PC-3 (cell line): ENCODE data around the gene TXNDC2. TPM values are rescaled to one million over a fixed set of nuclear protein-coding genes. Genes with fewer than 3 reads are reported as not detected.

ENCODE experiments used
- ATAC-seq: fragments of 200-7000 bp; cut with Tn5 transposase; 2 replicates; pipeline ENCODE4 v1.9.1; 2020; ENCODE audit warnings: mild to moderate bottlenecking, moderate library complexity
- BruUV-seq: library from RNA; stranded (reverse); fragments of 400-500 nt; replicated peaks from 2 replicates; lab custom pipeline; 2021; lab: Mats Ljungman, UMichigan
- CTCF ChIA-PET: fragments of 300-600 bp; sonication (Branson Sonifier 250); formaldehyde crosslinking; loops from one replicate; lab custom pipeline; 2022; ENCODE audit warnings: antibody characterized with exemption; lab: Charles Lee
- POLR2A ChIA-PET: fragments of 300-600 bp; sonication (Branson Sonifier 250); formaldehyde crosslinking; loops from one replicate; lab custom pipeline; 2022; ENCODE audit warnings: antibody characterized with exemption; ENCODE audit not compliant: unreplicated experiment; lab: Charles Lee
- DNase-seq: peaks from one replicate; pipeline ENCODE4 v3.0.0-alpha.2; 2015
- H2AFZ ChIP-seq: fragments of 300-600 bp; sonication (generic); 2 replicates; pipeline ENCODE4 v1.6.0; 2016; ENCODE audit warnings: antibody characterized with exemption, low read length
- H3F3A ChIP-seq: fragments of 300-600 bp; sonication (generic); one replicate; pipeline ENCODE4 v1.6.0; 2017; ENCODE audit warnings: antibody characterized with exemption, low read length, control low read depth, mild to moderate bottlenecking; ENCODE audit not compliant: unreplicated experiment
- H3K27ac ChIP-seq: fragments of 300-600 bp; sonication (generic); 2 replicates; pipeline ENCODE4 v1.5.1; 2016; ENCODE audit warnings: mild to moderate bottlenecking, low read length
- H3K27me3 ChIP-seq: fragments of 300-600 bp; sonication (generic); 2 replicates; pipeline ENCODE4 v1.6.1; 2016; ENCODE audit warnings: low read length, mixed read lengths
- H3K36me3 ChIP-seq: fragments of 300-600 bp; sonication (generic); 2 replicates; pipeline ENCODE4 v1.6.1; 2016; ENCODE audit warnings: low read depth, mixed run types, low read length, mixed read lengths
- H3K4me1 ChIP-seq: fragments of 300-600 bp; sonication (generic); 2 replicates; pipeline ENCODE4 v1.5.1; 2016; ENCODE audit warnings: low read length; ENCODE audit not compliant: insufficient read depth
- H3K4me2 ChIP-seq: fragments of 300-600 bp; sonication (generic); 2 replicates; pipeline ENCODE4 v1.6.0; 2016; ENCODE audit warnings: low read length
- H3K4me3 ChIP-seq: fragments of 300-600 bp; sonication (generic); 2 replicates; pipeline ENCODE4 v1.5.1; 2016; ENCODE audit warnings: mild to moderate bottlenecking, low read length, mixed read lengths
- H3K79me2 ChIP-seq: fragments of 300-600 bp; sonication (generic); 2 replicates; pipeline ENCODE4 v1.6.1; 2017; ENCODE audit warnings: low read length, mixed read lengths
- H3K9ac ChIP-seq: fragments of 300-600 bp; sonication (generic); 2 replicates; pipeline ENCODE4 v1.6.0; 2016; ENCODE audit warnings: mild to moderate bottlenecking, low read length
- H3K9me2 ChIP-seq: fragments of 300-600 bp; sonication (generic); replicated peaks from 2 replicates; pipeline ENCODE4 v1.6.1; 2016; ENCODE audit warnings: mixed run types, low read length, mixed read lengths
- H3K9me3 ChIP-seq: fragments of 300-600 bp; sonication (generic); 2 replicates; pipeline ENCODE4 v1.6.1; 2016; ENCODE audit warnings: low read length, mixed read lengths
- H4K20me1 ChIP-seq: fragments of 300-600 bp; sonication (generic); 2 replicates; pipeline ENCODE4 v1.6.1; 2016; ENCODE audit warnings: low read length, mixed read lengths
- EZH2 ChIP-seq: fragments of 300-600 bp; sonication (generic); IDR thresholded peaks from one replicate; pipeline ENCODE4 v1.6.1; 2017; ENCODE audit warnings: antibody characterized with exemption, mild to moderate bottlenecking, low read length; ENCODE audit not compliant: unreplicated experiment
- EZH2phosphoT487 ChIP-seq: fragments of 300-600 bp; sonication (generic); IDR thresholded peaks from 2 replicates; pipeline ENCODE4 v1.6.1; 2018; ENCODE audit warnings: mild to moderate bottlenecking, antibody characterized with exemption, low read length, borderline replicate concordance
- intact Hi-C: fragments of 100-400 bp; cut with micrococcal nuclease; formaldehyde crosslinking; loops from 2 replicates; pipeline ENCODE4 v1.9.0; 2023
- total RNA-seq: library from RNA; depleted of rRNA; stranded (reverse); fragments of >200 nt; gene quantifications from 2 replicates; pipeline ENCODE4 v1.2.3, GENCODE V29; 2014
- TF ChIP-seq, protein P1 (sequence below): fragments of 300-600 bp; sonication (generic); conservative IDR thresholded peaks from 2 replicates; pipeline ENCODE4 v1.5.1; 2017; ENCODE audit warnings: antibody characterized with exemption, low read depth, mild to moderate bottlenecking, low read length

Gene TXNDC2
- total RNA-seq, 1 experiment from 2014 or later = 0.87 TPM

DNA sequence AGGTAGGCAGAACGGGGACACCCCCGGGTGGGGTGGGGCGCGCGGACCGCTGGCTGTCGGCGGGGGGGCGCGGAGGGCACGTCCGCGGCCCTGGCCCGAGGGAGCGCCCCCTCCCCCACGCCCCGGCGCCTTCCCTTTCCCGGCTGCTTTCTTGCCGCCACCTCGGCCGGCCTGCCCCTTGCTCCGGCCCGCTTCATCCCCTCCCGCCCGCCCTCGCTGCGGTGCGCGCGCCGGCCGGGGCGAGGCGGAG lies 28.5 kb downstream of the TXNDC2 start:
- ChIA-PET CTCF (no interaction called here), POLR2A (interaction anchor here (0.5 kb wide), 1 partner anchor 613 kb away, joined by 6 read pairs; no protein-coding TSS in a partner anchor)
- intact Hi-C loops = loop anchor here (2.0 to 10.0 kb wide), 4 partner anchors 102 to 339 kb away; partner anchors contain the start of gene PPP4R1
- H3K9me2 ChIP-seq = no peaks in the 10 kb centered on the region
- DNase-seq = no peak
- no peaks in the 10 kb centered on the region for H3K36me3 ChIP-seq
- peak overlapping the region; percentile 49 for H2AFZ ChIP-seq
- peak overlapping the region; percentile 97 for H3K9ac ChIP-seq
- peak overlapping the region; percentile 85 for H3K4me2 ChIP-seq
- peaks cover 35% of the 10 kb centered on the region for H3K4me1 ChIP-seq
- no peaks in the 10 kb centered on the region for H3K27me3 ChIP-seq
- TF ChIP-seq, protein P1, sequence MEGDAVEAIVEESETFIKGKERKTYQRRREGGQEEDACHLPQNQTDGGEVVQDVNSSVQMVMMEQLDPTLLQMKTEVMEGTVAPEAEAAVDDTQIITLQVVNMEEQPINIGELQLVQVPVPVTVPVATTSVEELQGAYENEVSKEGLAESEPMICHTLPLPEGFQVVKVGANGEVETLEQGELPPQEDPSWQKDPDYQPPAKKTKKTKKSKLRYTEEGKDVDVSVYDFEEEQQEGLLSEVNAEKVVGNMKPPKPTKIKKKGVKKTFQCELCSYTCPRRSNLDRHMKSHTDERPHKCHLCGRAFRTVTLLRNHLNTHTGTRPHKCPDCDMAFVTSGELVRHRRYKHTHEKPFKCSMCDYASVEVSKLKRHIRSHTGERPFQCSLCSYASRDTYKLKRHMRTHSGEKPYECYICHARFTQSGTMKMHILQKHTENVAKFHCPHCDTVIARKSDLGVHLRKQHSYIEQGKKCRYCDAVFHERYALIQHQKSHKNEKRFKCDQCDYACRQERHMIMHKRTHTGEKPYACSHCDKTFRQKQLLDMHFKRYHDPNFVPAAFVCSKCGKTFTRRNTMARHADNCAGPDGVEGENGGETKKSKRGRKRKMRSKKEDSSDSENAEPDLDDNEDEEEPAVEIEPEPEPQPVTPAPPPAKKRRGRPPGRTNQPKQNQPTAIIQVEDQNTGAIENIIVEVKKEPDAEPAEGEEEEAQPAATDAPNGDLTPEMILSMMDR = no peak
- no peak for TF ChIP-seq EZH2phosphoT487
- peak overlapping the region; percentile 77 for H3K4me3 ChIP-seq
- no peak; the same call in 1 of the 2 replicates for ATAC-seq
- no peaks in the 10 kb centered on the region for H3F3A ChIP-seq
- peaks cover 51% of the 10 kb centered on the region for H3K79me2 ChIP-seq
- peak overlapping the region; percentile 84 for H3K27ac ChIP-seq
- H4K20me1 ChIP-seq = peaks cover 43% of the 10 kb centered on the region
- H3K9me3 ChIP-seq = no peaks in the 10 kb centered on the region
- no TSS peak for BruUV-seq

DNA sequence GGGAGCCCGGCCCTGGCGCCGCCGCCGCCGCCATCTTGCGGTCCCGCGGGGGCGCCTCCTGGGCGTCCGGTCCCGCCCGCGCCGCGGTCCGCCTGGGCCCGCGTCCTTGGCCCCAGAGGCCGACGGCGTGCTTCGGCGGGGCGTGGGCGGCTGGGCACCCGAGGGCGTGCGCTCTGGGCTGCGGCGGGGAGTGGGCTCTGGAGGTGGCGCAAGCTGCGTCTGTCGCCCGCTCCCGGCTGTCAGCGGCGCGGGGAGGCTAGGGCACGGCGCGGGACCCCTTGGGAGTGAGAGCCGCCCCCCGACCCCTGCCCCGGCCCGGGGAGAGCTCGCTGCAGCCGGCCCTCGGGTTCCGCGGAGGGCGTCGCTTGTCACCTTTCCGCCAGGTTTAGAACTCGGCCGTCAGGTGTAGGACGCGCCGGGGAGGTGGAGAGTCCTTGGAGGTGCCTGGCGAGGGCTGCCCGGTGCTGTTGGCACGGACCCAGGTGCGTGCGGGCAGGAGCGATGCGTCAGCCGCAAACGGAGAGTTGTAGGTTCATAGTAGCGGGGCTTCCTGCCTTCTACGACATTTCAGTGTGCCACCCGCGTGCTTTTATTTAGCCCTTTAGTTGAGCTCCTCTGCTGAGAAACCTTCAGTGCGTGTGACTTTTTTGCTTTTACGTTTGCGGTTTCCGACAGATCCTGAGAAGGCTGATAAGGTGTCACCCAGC lies 29.0 kb downstream of the TXNDC2 start:
- H2AFZ ChIP-seq = no peak overlapping the region
- peak overlapping the region; percentile 97 for H3K9ac ChIP-seq
- H3K79me2 ChIP-seq = peaks cover 56% of the 10 kb centered on the region
- intact Hi-C loops = loop anchor here (2.0 to 10.0 kb wide), 6 partner anchors 38 to 340 kb away; partner anchors contain the start of gene PPP4R1
- DNase-seq (peak; percentile 91), ATAC-seq (peak; percentile 24)
- TF ChIP-seq, protein P1 = no peak
- TF ChIP-seq EZH2phosphoT487 = no peak
- no peak for TF ChIP-seq EZH2
- CTCF ChIA-PET = no interaction called here
- POLR2A ChIA-PET = no interaction called here
- H3K27ac ChIP-seq = peak overlapping the region; percentile 84
- peak overlapping the region; percentile 87 for H3K4me2 ChIP-seq
- no peaks in the 10 kb centered on the region for H3K9me3 ChIP-seq
- H3K36me3 ChIP-seq = no peaks in the 10 kb centered on the region
- peak overlapping the region; percentile 78 for H3K4me3 ChIP-seq
- H3F3A ChIP-seq = no peaks in the 10 kb centered on the region
- H3K4me1 ChIP-seq = peaks cover 35% of the 10 kb centered on the region
- no TSS peak for BruUV-seq
- peaks cover 48% of the 10 kb centered on the region for H4K20me1 ChIP-seq
- no peaks in the 10 kb centered on the region for H3K27me3 ChIP-seq
- H3K9me2 ChIP-seq = no peaks in the 10 kb centered on the region
